ENCODE data around the gene SMIM34. TPM values are rescaled to one million over a fixed set of nuclear protein-coding genes. Genes with fewer than 3 reads are reported as not detected.
"Not testable (repeated sequence)": the region's sequence is repeated elsewhere in the genome, so short reads cannot be mapped to it uniquely, and the experiment has no call there.

The SMIM34 gene
- total RNA-seq, 1 experiment from 2014 or later = not detected

GRCh38 chr21:34374940-34375618, 48.7 kb downstream of the SMIM34 start, which contains the start of gene SMIM11:
Gene SMIM11, plus strand, starts transcription at chr21:34375507. Its CDS starts 3,998 bp downstream, at chr21:34379505.
- not testable (repeated sequence) for DNase-seq (ENCODE audit: extremely low read depth, low read depth)

GRCh38 chr21:34374462-34374861, 49.3 kb downstream of the SMIM34 start:
- not testable (repeated sequence) for DNase-seq (ENCODE audit: extremely low read depth, low read depth)

- DNase-seq (ENCODE audit: extremely low read depth, low read depth) = no peak
Measured at GRCh38 chr21:34372321-34372720, 51.4 kb downstream of the SMIM34 start.

- no peak for DNase-seq (ENCODE audit: extremely low read depth, low read depth)
Measured at GRCh38 chr21:34369741-34370140, 54.0 kb downstream of the SMIM34 start.

Small RNA genes lying within 50 kb of the gene (small RNA-seq; reads per million reads assigned to genes)
- 0 reads per million in 2 experiments for gene RF00614

Other genes starting within 250 kb of the SMIM34 start
- gene KCNE2, start 59.9 kb downstream of the SMIM34 start, total RNA-seq (2014; rRNA removed; shearing (Covaris generic)) = not detected in 2 replicates
- 21.3 and 37.1 TPM in 2 replicates for gene SMIM11, start 48.4 kb downstream of the SMIM34 start, total RNA-seq (2014; rRNA removed; shearing (Covaris generic))
- not detected in 2 replicates for gene KCNE1, start 88.3 kb upstream of the SMIM34 start, total RNA-seq (2014; rRNA removed; shearing (Covaris generic))
- gene RCAN1, start 191.2 kb upstream of the SMIM34 start, total RNA-seq (2014; rRNA removed; shearing (Covaris generic)) = 11.2 TPM in 2 replicates
- not detected in 2 replicates for gene CLIC6, start 245.0 kb upstream of the SMIM34 start, total RNA-seq (2014; rRNA removed; shearing (Covaris generic))